Stomach (tissue), 4 donors: Measurements from ENCODE around the gene ARID1B.

Experiments used
- POLR2A ChIP-seq, 4 donors: fragments of 450-650 bp; IDR thresholded peaks; one replicate each; pipeline ENCODE4 v1.6.1; 2016; ENCODE audit warnings: antibody characterized with exemption in 4 of 4, control low read depth in 2 of 4, mild to moderate bottlenecking in 1 of 4, moderate library complexity in 1 of 4
- TF ChIP-seq, protein P1 (sequence below), 7 experiments: fragments of 450-650 bp in 4 of 7; fragments of 200-600 bp in 3 of 7; sonication (generic) in 3 of 7; IDR thresholded peaks; one replicate each; pipeline ENCODE4 v1.5.1; 2016 to 2019; ENCODE audit warnings: antibody characterized with exemption in 7 of 7, control low read depth in 2 of 7, mild to moderate bottlenecking in 1 of 7

DNA sequence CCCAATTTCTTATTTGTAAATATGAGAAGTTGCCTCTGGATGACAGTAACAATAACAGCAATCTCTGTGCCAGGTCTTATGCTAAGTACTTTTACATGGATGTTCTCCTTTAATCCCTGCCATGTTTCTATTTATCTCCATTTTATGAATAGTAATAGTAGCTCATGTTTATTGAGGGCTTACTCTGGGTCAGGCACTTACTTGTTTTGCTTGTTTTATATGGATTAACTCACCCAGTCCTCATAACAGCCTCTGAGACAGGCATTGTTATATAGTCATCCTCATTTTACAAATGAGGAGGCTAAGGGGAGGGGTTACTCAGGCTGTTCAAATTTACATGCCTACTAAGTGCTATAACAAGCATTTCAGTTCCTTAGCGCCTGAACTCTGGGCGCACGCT lies 64.3 kb downstream of the ARID1B start:
- TF ChIP-seq, protein P1, sequence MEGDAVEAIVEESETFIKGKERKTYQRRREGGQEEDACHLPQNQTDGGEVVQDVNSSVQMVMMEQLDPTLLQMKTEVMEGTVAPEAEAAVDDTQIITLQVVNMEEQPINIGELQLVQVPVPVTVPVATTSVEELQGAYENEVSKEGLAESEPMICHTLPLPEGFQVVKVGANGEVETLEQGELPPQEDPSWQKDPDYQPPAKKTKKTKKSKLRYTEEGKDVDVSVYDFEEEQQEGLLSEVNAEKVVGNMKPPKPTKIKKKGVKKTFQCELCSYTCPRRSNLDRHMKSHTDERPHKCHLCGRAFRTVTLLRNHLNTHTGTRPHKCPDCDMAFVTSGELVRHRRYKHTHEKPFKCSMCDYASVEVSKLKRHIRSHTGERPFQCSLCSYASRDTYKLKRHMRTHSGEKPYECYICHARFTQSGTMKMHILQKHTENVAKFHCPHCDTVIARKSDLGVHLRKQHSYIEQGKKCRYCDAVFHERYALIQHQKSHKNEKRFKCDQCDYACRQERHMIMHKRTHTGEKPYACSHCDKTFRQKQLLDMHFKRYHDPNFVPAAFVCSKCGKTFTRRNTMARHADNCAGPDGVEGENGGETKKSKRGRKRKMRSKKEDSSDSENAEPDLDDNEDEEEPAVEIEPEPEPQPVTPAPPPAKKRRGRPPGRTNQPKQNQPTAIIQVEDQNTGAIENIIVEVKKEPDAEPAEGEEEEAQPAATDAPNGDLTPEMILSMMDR (IDR thresholded peaks at IDR 0.05) = no peak
- no peak for TF ChIP-seq POLR2A (IDR thresholded peaks at IDR 0.05)
